Liver (tissue), 3 donors: Measurements from ENCODE around the gene SGPP1.

Experiments used
- CTCF ChIP-seq: fragments of 150-350 bp; IDR thresholded peaks from 2 replicates; pipeline ENCODE4 v1.5.1; 2017; ENCODE audit warnings: improper control_type of control experiment, low read depth, low read length; ENCODE audit not compliant: missing input control
- FOXA1 ChIP-seq: IDR thresholded peaks from 2 replicates; pipeline ENCODE4 v1.6.1; 2016; ENCODE audit warnings: antibody characterized with exemption
- GABPA ChIP-seq, 2 donors: IDR thresholded peaks in 1 of 2; conservative IDR thresholded peaks in 1 of 2; 2 replicates each; pipeline ENCODE4 v1.6.1; 2016; ENCODE audit warnings: antibody characterized with exemption in 2 of 2, mild to moderate bottlenecking in 1 of 2, moderate library complexity in 1 of 2
- JUND ChIP-seq, 2 donors: IDR thresholded peaks; 2 replicates each; pipeline ENCODE4 v1.6.1; 2016; ENCODE audit warnings: antibody characterized with exemption in 2 of 2
- MAX ChIP-seq: IDR thresholded peaks from 2 replicates; pipeline ENCODE4 v1.6.1; 2016; ENCODE audit warnings: antibody characterized with exemption
- RAD21 ChIP-seq, 2 donors: IDR thresholded peaks; 2 replicates each; pipeline ENCODE4 v1.6.1; 2016; ENCODE audit warnings: antibody characterized with exemption in 2 of 2, mild to moderate bottlenecking in 2 of 2
- RXRA ChIP-seq, 2 donors: IDR thresholded peaks; 2 replicates each; pipeline ENCODE4 v1.6.1; 2017 to 2018; ENCODE audit warnings: antibody characterized with exemption in 2 of 2, mild to moderate bottlenecking in 1 of 2
- SP1 ChIP-seq: IDR thresholded peaks from 2 replicates; pipeline ENCODE4 v1.6.1; 2018; ENCODE audit warnings: antibody characterized with exemption, mild to moderate bottlenecking
- YY1 ChIP-seq: IDR thresholded peaks from 2 replicates; pipeline ENCODE4 v1.6.1; 2016; ENCODE audit warnings: antibody characterized with exemption, mild to moderate bottlenecking
- ZBTB33 ChIP-seq: IDR thresholded peaks from 2 replicates; pipeline ENCODE4 v1.6.1; 2016; ENCODE audit warnings: antibody characterized with exemption
- donor health status: healthy.
- donor health status: healthy.

GRCh38 chr14:63725786-63726460 is 1.9 kb downstream of the SGPP1 start:
- no peak for TF ChIP-seq JUND (IDR thresholded peaks at IDR 0.05)
- no peak for TF ChIP-seq ZBTB33
- TF ChIP-seq CTCF: no peak
- no peak for TF ChIP-seq YY1
- TF ChIP-seq SP1: no peak
- TF ChIP-seq MAX: no peak
- no peak for TF ChIP-seq RAD21 (IDR thresholded peaks at IDR 0.05)
- no peak for TF ChIP-seq RXRA (IDR thresholded peaks at IDR 0.05)
- no peak for TF ChIP-seq GABPA (IDR thresholded peaks at IDR 0.05 in 1 of 2, conservative IDR thresholded peaks at IDR 0.05 in 1 of 2)
- no peak for TF ChIP-seq FOXA1
